Anterior cingulate cortex (tissue), 58 donors: ENCODE results near the gene GSTA5.
"Not testable (repeated sequence)": the region's sequence is repeated elsewhere in the genome, so short reads cannot be mapped to it uniquely, and the experiment has no call there.

Experiments
- DNase-seq, 58 donors: peaks; one replicate each; lab custom pipeline; 2025; lab: John Stamatoyannopoulos, UW

GSTA5 gene

GRCh38 chr6:52839124-52840055 lies 1.2 kb downstream of the GSTA5 start:
- DNase-seq, result peak in 13 of 58 donors; percentile 1 to 21 (median 5)

GRCh38 chr6:52834481-52834880 lies 6.1 kb downstream of the GSTA5 start:
- DNase-seq, result no peak

GRCh38 chr6:52830869-52831268 lies 9.7 kb downstream of the GSTA5 start:
- not testable (repeated sequence) for DNase-seq

GRCh38 chr6:52829046-52829817 lies 11.4 kb downstream of the GSTA5 start:
- DNase-seq, result no peak

- DNase-seq, result not testable (repeated sequence)
Observed at GRCh38 chr6:52828621-52829020, 12.0 kb downstream of the GSTA5 start.

- DNase-seq, result not testable (repeated sequence)
Observed at GRCh38 chr6:52827073-52827783, 13.4 kb downstream of the GSTA5 start.

- DNase-seq, result no peak
Observed at GRCh38 chr6:52826513-52826912, 14.1 kb downstream of the GSTA5 start.

GRCh38 chr6:52825900-52826459 lies 14.6 kb downstream of the GSTA5 start:
- DNase-seq, result not testable (repeated sequence)

GRCh38 chr6:52825270-52825793 lies 15.3 kb downstream of the GSTA5 start:
- DNase-seq, result not testable (repeated sequence)

GRCh38 chr6:52821842-52822241 lies 18.8 kb downstream of the GSTA5 start:
- DNase-seq, result no peak

GRCh38 chr6:52820198-52820597 lies 20.4 kb downstream of the GSTA5 start:
- DNase-seq, result no peak

- DNase-seq, result peak in 7 of 58 donors; percentile 1 to 32 (median 6)
Observed at GRCh38 chr6:52815167-52816092, 25.2 kb downstream of the GSTA5 start.

GRCh38 chr6:52814545-52814944 lies 26.1 kb downstream of the GSTA5 start:
- DNase-seq, result not testable (repeated sequence)

GRCh38 chr6:52809777-52810176 lies 30.8 kb downstream of the GSTA5 start:
- not testable (repeated sequence) for DNase-seq

GRCh38 chr6:52808660-52809059 lies 32.0 kb downstream of the GSTA5 start:
- no peak for DNase-seq

- not testable (repeated sequence) for DNase-seq
Observed at GRCh38 chr6:52803668-52804255, 36.9 kb downstream of the GSTA5 start, which contains the start of gene GSTA1. Gene GSTA1 (minus strand): TSS chr6:52803816. CDS start chr6:52799267, 4,549 bp downstream.

GRCh38 chr6:52802806-52803205 lies 37.8 kb downstream of the GSTA5 start:
- no peak for DNase-seq

GRCh38 chr6:52801188-52801841 lies 39.3 kb downstream of the GSTA5 start:
- no peak for DNase-seq
